Measurements from ENCODE around the gene WDR1.

Gene WDR1

DNA sequence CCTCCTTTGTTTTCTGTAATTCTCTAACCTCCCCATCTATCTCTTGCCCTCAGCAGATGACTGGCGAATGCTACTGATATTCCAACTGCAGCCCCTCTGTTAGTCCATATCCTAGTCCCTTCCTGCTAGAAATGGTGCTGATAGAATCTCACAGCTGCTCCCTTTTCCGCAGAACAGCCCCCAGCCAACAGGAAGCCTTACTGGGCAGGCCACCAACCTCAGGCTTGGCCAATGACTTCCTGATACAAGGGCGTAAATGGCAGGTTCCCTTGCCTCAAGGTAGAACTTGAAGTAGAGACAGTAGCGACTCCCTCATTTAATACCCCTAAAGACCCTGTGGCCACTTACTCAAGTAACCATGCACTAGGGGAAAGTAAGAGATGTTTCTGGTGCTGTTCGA, 68.6 kb downstream of the WDR1 start:
- H3K27me3 ChIP-seq (ENCODE audit: control insufficient read depth, insufficient read depth, low read length) = no peaks in the 10 kb centered on the region
- no peaks in the 10 kb centered on the region for H3K4me1 ChIP-seq (ENCODE audit: control insufficient read depth, insufficient read depth, low read length)
- H3K36me3 ChIP-seq (ENCODE audit: control insufficient read depth, insufficient read depth, low read length) = no peaks in the 10 kb centered on the region
- H3K9me3 ChIP-seq (ENCODE audit: control insufficient read depth, insufficient read depth, low read length) = no peaks in the 10 kb centered on the region
- no peak overlapping the region for H3K4me3 ChIP-seq (ENCODE audit: low read depth, low read length)
- H3K9ac ChIP-seq (ENCODE audit: low read depth, low read length) = no peak overlapping the region

DNA sequence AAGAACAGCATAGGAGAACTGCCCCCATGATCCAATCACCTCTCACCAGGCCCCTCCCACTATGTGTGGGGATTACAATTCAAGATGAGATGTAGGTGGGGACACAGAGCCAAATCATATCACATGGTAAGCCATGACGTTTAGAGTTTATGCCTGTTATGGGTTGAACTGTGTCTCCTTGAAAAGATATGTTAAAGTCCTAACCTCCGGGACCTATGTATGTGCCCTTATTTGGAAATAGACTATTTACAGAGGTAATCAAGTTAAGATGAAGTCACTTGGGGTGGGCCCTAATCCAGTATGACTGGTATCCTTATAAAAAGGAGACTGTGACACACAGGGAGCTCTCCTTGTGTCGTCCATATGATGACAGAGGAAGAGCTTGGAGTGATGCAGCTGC, 70.1 kb downstream of the WDR1 start:
- Histone ChIP-seq H3K9ac (ENCODE audit: low read depth, low read length) (no peak overlapping the region), H3K4me3 (ENCODE audit: low read depth, low read length) (no peak overlapping the region), H3K36me3 (ENCODE audit: control insufficient read depth, insufficient read depth, low read length) (no peaks in the 10 kb centered on the region), H3K27me3 (ENCODE audit: control insufficient read depth, insufficient read depth, low read length) (no peaks in the 10 kb centered on the region), H3K4me1 (ENCODE audit: control insufficient read depth, insufficient read depth, low read length) (no peaks in the 10 kb centered on the region), H3K9me3 (ENCODE audit: control insufficient read depth, insufficient read depth, low read length) (no peaks in the 10 kb centered on the region)

DNA sequence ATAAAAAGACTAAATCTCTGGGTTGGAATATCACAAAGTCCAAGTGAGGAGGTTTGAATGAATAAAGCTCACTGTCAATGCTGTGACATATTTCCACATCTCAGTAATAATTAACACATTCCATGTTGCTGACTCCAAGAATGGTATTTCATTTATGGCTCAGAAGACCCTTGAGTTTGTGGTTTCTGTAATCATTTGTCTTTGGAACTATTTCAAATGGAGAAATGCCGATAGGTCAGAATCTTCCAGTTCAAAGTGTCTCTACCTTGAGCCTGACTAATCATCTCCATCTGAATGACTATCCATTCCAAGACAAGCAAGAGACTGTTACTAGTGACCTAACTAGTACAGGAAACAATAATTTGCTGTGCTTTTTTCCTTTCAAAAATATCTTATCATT, 71.1 kb downstream of the WDR1 start:
- no peak overlapping the region for H3K4me3 ChIP-seq (ENCODE audit: low read depth, low read length)
- H3K4me1 ChIP-seq (ENCODE audit: control insufficient read depth, insufficient read depth, low read length) = no peaks in the 10 kb centered on the region
- H3K36me3 ChIP-seq (ENCODE audit: control insufficient read depth, insufficient read depth, low read length) = no peaks in the 10 kb centered on the region
- no peaks in the 10 kb centered on the region for H3K27me3 ChIP-seq (ENCODE audit: control insufficient read depth, insufficient read depth, low read length)
- no peak overlapping the region for H3K9ac ChIP-seq (ENCODE audit: low read depth, low read length)
- no peaks in the 10 kb centered on the region for H3K9me3 ChIP-seq (ENCODE audit: control insufficient read depth, insufficient read depth, low read length)

DNA sequence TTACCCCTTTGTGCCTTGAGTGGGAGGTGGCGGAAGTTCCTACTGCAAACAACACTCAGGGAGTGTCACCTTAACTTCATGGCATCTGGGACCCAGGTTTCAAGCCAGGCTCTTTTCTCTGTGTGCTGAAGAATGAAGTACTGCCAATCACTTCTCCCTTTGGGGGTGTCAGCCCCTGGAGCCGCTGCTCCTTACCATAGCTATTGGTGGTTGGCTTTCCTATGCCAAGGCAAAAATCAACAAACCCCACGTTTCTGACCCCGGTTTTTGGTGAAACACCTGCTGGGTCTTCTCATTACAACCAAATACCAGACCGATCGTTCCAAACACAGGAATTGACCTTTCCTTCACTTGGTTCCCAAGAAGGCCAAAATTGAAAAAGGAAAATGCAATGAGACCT, 75.6 kb downstream of the WDR1 start:
- Histone ChIP-seq H3K4me1 (ENCODE audit: control insufficient read depth, insufficient read depth, low read length) (no peaks in the 10 kb centered on the region), H3K9ac (ENCODE audit: low read depth, low read length) (no peak overlapping the region), H3K36me3 (ENCODE audit: control insufficient read depth, insufficient read depth, low read length) (no peaks in the 10 kb centered on the region), H3K9me3 (ENCODE audit: control insufficient read depth, insufficient read depth, low read length) (no peaks in the 10 kb centered on the region), H3K27me3 (ENCODE audit: control insufficient read depth, insufficient read depth, low read length) (no peaks in the 10 kb centered on the region), H3K4me3 (ENCODE audit: low read depth, low read length) (no peak overlapping the region)

DNA sequence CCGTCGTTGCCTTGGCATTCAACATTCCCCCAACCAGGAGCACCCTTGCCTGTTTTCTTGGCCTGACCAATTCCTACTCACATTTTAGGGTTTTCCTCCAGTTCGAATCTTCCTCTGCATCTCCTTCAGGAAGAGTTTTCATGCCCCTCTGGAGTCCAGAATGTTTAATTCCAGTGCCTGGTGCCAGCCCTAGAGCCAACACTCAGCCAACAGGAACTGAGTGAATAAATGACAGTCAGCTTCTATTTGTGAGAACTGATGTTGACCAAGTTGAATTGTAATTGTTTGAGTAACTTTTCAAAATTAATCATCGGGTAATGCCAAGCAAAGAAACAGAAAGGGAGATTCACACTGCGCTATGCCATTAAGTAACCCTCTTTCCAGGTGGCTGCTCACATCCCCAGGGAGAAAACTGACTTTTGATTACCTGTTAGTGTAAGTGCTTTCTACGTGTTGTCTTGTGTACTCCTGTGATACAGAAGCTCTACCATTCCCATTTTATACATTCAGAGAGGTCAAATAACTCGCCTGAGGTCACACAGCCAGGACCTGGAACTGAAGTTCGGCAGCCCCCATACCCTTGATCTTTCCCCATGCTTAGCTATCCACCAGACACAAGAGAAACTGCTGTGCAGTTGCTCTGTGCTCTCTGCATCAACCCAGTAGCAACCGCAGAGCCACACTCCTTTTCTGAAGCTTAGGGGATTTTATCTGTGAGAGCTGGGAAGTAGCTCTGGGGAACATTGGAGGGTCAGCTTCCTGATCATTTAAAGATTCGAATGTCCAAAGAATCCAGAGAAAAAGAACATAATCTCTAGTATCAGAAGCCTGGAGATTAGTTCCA, 76.3 kb downstream of the WDR1 start:
- Histone ChIP-seq H3K4me1 (ENCODE audit: control insufficient read depth, insufficient read depth, low read length) (no peaks in the 10 kb centered on the region), H3K9ac (ENCODE audit: low read depth, low read length) (no peak overlapping the region), H3K27me3 (ENCODE audit: control insufficient read depth, insufficient read depth, low read length) (no peaks in the 10 kb centered on the region), H3K4me3 (ENCODE audit: low read depth, low read length) (no peak overlapping the region), H3K36me3 (ENCODE audit: control insufficient read depth, insufficient read depth, low read length) (no peaks in the 10 kb centered on the region), H3K9me3 (ENCODE audit: control insufficient read depth, insufficient read depth, low read length) (no peaks in the 10 kb centered on the region)

DNA sequence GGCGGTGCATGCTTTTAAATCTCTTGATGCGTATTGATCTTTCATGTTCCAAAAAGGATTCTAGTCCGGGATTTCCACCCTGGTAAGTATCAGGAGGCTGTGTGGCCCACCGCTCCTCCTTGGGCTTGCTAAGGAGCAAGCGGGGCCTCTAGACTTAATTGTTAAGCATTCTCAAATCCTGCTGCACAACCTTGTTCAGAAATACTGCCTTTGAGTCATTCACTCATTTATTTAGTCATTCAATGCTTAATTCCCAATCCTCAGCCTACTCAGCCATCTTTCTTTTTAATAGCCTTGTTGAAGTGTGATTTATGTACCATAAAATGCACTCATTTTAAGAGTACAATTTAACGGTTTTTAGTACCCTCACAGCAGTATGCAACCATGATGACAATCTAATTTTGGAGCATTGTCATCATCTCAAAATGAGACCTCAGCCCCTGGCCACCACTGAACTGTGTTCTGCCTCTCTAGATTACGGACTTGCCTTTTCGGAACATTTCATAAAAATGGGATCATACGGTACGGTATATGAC, 79.7 kb downstream of the WDR1 start:
- no peaks in the 10 kb centered on the region for H3K27me3 ChIP-seq (ENCODE audit: control insufficient read depth, insufficient read depth, low read length)
- H3K36me3 ChIP-seq (ENCODE audit: control insufficient read depth, insufficient read depth, low read length) = no peaks in the 10 kb centered on the region
- H3K4me1 ChIP-seq (ENCODE audit: control insufficient read depth, insufficient read depth, low read length) = no peaks in the 10 kb centered on the region
- H3K9ac ChIP-seq (ENCODE audit: low read depth, low read length) = no peak overlapping the region
- H3K4me3 ChIP-seq (ENCODE audit: low read depth, low read length) = no peak overlapping the region
- H3K9me3 ChIP-seq (ENCODE audit: control insufficient read depth, insufficient read depth, low read length) = no peaks in the 10 kb centered on the region

DNA sequence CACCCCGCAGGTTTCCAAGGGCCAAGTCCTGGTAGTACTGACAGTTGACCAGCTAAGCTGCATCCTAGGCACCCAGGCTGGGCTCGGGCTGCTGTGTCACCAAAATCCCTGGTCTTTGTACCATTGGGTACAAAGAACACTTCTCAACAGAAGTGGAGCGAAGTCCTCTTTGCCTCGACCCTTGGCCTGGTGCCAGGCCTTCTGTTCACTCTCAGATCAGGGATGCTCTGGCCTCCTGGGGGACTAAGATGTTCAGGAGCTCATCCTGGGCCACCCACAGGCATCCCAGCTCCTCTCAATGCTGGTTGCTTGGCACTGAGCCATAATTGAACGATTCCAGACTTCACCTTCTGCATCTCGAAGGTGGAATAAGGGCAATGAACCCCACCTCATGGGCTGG, 81.5 kb downstream of the WDR1 start:
- Histone ChIP-seq H3K27me3 (ENCODE audit: control insufficient read depth, insufficient read depth, low read length) (no peaks in the 10 kb centered on the region), H3K36me3 (ENCODE audit: control insufficient read depth, insufficient read depth, low read length) (no peaks in the 10 kb centered on the region), H3K4me1 (ENCODE audit: control insufficient read depth, insufficient read depth, low read length) (no peaks in the 10 kb centered on the region), H3K9me3 (ENCODE audit: control insufficient read depth, insufficient read depth, low read length) (no peaks in the 10 kb centered on the region), H3K4me3 (ENCODE audit: low read depth, low read length) (no peak overlapping the region), H3K9ac (ENCODE audit: low read depth, low read length) (no peak overlapping the region)

DNA sequence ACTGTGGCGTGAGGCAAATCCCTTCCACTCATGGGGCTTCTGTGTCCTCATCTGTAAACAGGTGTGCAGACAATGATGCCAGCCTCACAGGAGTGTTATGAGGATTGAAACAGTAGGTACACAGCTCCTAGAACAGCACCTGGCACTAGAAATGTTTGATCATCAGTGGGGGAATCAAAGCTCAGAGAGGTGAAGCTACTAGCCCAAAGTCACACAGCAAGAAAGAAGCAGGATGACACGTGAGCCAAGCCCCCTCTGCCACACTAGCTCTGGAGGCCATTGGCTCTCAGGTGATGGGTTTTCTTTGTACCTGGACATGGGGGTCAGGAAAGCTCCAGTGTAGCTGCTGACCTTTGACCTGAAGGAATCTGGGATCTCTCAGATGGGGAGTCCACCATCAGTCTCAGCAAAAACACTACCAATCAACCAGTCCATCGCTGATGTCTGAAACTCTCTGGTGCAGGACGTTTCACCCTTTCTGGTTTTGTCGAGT, 81.9 kb downstream of the WDR1 start:
- no peaks in the 10 kb centered on the region for H3K36me3 ChIP-seq (ENCODE audit: control insufficient read depth, insufficient read depth, low read length)
- H3K9ac ChIP-seq (ENCODE audit: low read depth, low read length) = no peak overlapping the region
- no peaks in the 10 kb centered on the region for H3K9me3 ChIP-seq (ENCODE audit: control insufficient read depth, insufficient read depth, low read length)
- no peaks in the 10 kb centered on the region for H3K4me1 ChIP-seq (ENCODE audit: control insufficient read depth, insufficient read depth, low read length)
- H3K4me3 ChIP-seq (ENCODE audit: low read depth, low read length) = no peak overlapping the region
- no peaks in the 10 kb centered on the region for H3K27me3 ChIP-seq (ENCODE audit: control insufficient read depth, insufficient read depth, low read length)

DNA sequence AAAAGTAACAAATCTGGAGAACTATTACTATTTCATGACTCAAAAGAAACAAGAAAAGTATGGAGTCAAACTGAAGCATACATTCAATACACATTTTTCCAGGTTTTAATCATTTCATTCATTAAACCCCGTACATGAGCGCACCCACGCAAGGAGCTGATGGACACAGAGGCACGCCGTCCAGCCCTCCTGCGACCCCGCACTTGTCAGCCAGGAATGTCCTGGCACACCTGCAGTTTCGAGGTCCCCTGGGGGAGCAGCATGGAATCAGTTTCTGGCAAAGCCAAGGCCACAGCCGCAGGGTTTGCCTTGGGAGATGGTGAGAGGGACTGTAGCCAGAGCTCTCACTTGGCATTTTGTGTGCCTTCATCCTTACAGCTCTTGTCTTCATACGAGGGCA, 82.5 kb downstream of the WDR1 start:
- Histone ChIP-seq H3K4me3 (ENCODE audit: low read depth, low read length) (no peak overlapping the region), H3K4me1 (ENCODE audit: control insufficient read depth, insufficient read depth, low read length) (no peaks in the 10 kb centered on the region), H3K27me3 (ENCODE audit: control insufficient read depth, insufficient read depth, low read length) (no peaks in the 10 kb centered on the region), H3K9me3 (ENCODE audit: control insufficient read depth, insufficient read depth, low read length) (no peaks in the 10 kb centered on the region), H3K9ac (ENCODE audit: low read depth, low read length) (no peak overlapping the region), H3K36me3 (ENCODE audit: control insufficient read depth, insufficient read depth, low read length) (no peaks in the 10 kb centered on the region)

DNA sequence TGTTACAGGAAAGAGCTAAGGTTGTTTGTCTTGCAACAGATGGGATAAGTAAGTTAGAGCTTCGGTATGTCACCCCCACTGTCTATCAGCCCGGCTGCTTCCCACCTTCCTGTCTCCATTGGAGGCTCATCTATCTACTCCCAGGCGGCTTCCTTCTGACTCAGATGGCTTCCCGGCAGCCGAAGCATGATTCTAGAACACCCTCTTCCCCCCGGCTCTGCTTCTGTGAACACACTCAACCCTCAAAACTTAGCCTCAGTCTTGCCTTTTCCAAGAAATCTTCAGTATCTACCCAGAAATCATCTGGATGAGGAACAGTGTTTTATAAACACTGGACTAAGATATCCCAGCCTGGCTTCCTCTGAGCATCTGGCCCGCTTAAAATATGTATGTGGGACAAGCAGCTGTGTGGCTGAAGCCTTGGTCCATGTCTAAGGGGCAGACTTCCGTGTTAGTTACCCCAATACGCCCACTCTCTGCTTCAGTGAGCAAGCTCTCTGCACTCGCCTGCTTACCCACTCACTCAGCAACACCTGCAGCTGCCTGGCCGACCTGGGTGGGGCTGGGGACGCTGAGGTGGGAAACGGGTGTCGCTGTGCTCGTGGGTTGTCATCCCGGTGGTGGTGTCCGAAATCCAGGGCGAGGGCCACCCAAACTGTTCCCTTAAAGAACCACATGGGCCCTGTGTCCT, 83.3 kb downstream of the WDR1 start:
- Histone ChIP-seq H3K9ac (ENCODE audit: low read depth, low read length) (no peak overlapping the region), H3K4me1 (ENCODE audit: control insufficient read depth, insufficient read depth, low read length) (no peaks in the 10 kb centered on the region), H3K4me3 (ENCODE audit: low read depth, low read length) (no peak overlapping the region)

DNA sequence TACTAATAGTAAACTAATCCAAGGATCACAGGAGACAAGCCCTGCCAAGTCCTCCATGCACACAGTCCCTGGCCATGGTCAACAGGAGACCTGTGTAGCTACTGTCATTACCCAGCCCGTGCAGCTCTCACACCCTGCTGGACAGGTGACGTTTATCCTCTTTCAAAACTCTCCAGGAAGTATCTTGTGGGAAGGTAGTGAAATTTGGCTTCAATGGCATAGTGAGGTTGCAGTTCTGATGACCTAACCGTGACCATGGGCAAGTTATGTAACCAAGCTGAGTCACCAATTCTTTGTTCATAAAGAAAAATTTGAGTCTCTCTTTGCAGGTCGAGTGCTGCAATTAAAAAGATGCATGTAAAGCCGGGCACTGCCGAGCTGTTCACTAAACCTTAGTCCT, 84.0 kb downstream of the WDR1 start:
- Histone ChIP-seq H3K4me1 (ENCODE audit: control insufficient read depth, insufficient read depth, low read length) (no peaks in the 10 kb centered on the region), H3K9ac (ENCODE audit: low read depth, low read length) (no peak overlapping the region)

More for the DNA sequence above, 83.3 kb downstream of the WDR1 start:
- Histone ChIP-seq H3K36me3 (ENCODE audit: control insufficient read depth, insufficient read depth, low read length) (no peaks in the 10 kb centered on the region), H3K27me3 (ENCODE audit: control insufficient read depth, insufficient read depth, low read length) (no peaks in the 10 kb centered on the region), H3K9me3 (ENCODE audit: control insufficient read depth, insufficient read depth, low read length) (no peaks in the 10 kb centered on the region)

More for the DNA sequence above, 84.0 kb downstream of the WDR1 start:
- Histone ChIP-seq H3K36me3 (ENCODE audit: control insufficient read depth, insufficient read depth, low read length) (no peaks in the 10 kb centered on the region), H3K4me3 (ENCODE audit: low read depth, low read length) (no peak overlapping the region), H3K9me3 (ENCODE audit: control insufficient read depth, insufficient read depth, low read length) (no peaks in the 10 kb centered on the region), H3K27me3 (ENCODE audit: control insufficient read depth, insufficient read depth, low read length) (no peaks in the 10 kb centered on the region)

Measured in iPS-15b (cell line).